Heart right ventricle (tissue), 16 donors: ENCODE data around the gene HECTD2. TPM values are rescaled to one million over a fixed set of nuclear protein-coding genes. Genes with fewer than 3 reads are reported as not detected.
"Not testable (repeated sequence)": the region's sequence is repeated elsewhere in the genome, so short reads cannot be mapped to it uniquely, and the experiment has no call there.

Experiments used
- ATAC-seq, 8 donors: fragments of 200-7000 bp; cut with Tn5 transposase; one replicate each; pipeline ENCODE4 v1.9.1; 2020; ENCODE audit warnings: mild to moderate bottlenecking in 8 of 8, moderate library complexity in 8 of 8, moderate number of reproducible peaks in 1 of 8
- DNase-seq, 2 donors: peaks; one replicate each; pipeline ENCODE4 v3.0.0-alpha.2; 2020
- H3K27ac ChIP-seq, 10 donors: fragments of 200-600 bp; sonication (generic) in 2 of 10; one replicate each; pipeline versions ENCODE4 v1.5.0 to v1.8.0; 2020 to 2022; ENCODE audit warnings: mild to moderate bottlenecking in 3 of 10
- H3K27me3 ChIP-seq, 7 donors: fragments of 200-600 bp; one replicate each; pipeline ENCODE4 v1.8.0; 2021 to 2022; ENCODE audit warnings: mild to moderate bottlenecking in 2 of 7
- H3K36me3 ChIP-seq, 9 donors: fragments of 200-600 bp; sonication (generic) in 1 of 9; one replicate each; pipeline versions ENCODE4 v1.5.0 to v1.8.0; 2020 to 2022; ENCODE audit warnings: mild to moderate bottlenecking in 2 of 9
- H3K4me1 ChIP-seq, 9 donors: fragments of 200-600 bp; sonication (generic) in 1 of 9; one replicate each; pipeline versions ENCODE4 v1.5.0 to v1.8.0; 2020 to 2022; ENCODE audit warnings: mild to moderate bottlenecking in 4 of 9
- H3K4me3 ChIP-seq, 10 donors: fragments of 200-600 bp; sonication (generic) in 2 of 10; one replicate each; pipeline versions ENCODE4 v1.5.0 to v1.8.0; 2020 to 2022; ENCODE audit warnings: mild to moderate bottlenecking in 7 of 10, moderate library complexity in 2 of 10
- H3K9me3 ChIP-seq, 11 donors: fragments of 200-600 bp in 10 of 11; sonication (generic) in 2 of 11; one replicate each; pipeline versions ENCODE4 v1.5.0 to v1.8.0; 2013 to 2022; ENCODE audit warnings: mild to moderate bottlenecking in 2 of 11, control low read depth in 1 of 11, moderate library complexity in 1 of 11
- whole genome bisulfite sequencing, 2 donors: extraction: QIAGEN DNeasy Blood & Tissue Kit; methylation state at CpG; one replicate each; pipeline ENCODE4 v1.1.7; 2013; ENCODE audit warnings: inconsistent platforms in 1 of 2; 5-methylcytosine and 5-hydroxymethylcytosine counted together
- intact Hi-C, 10 donors: fragments of 100-400 bp; cut with DNase I; formaldehyde crosslinking; loops; one replicate each; pipeline versions ENCODE4 v1.11.1 to v1.14.2; 2022
- long read RNA-seq, 3 donors: library from polyadenylated mRNA; unstranded; transcript quantifications; one replicate each; pipeline ENCODE4 v2.0.0, GENCODE V29; 2020 to 2021
- polyA plus RNA-seq, 2 donors: library from polyadenylated mRNA; stranded (reverse); fragments of 200-250 nt; gene quantifications; one replicate each; pipeline ENCODE4 v1.2.3, GENCODE V29; 2013
- total RNA-seq, 10 donors: library from RNA; stranded (reverse); fragmentation: NEBNext Ultra II Directional in 3 of 10; extraction: Animal tissue kit (Norgen Biotek cat#: 25700) in 3 of 10; gene quantifications; one replicate each; pipeline versions ENCODE4 v1.2.1 to v1.2.4, GENCODE V29; 2021 to 2023
- TF ChIP-seq, protein P1 (sequence below), 9 donors: fragments of 200-600 bp; sonication (generic) in 2 of 9; IDR thresholded peaks; one replicate each; pipeline versions ENCODE4 v1.5.0 to v1.8.0; 2021 to 2022; ENCODE audit warnings: antibody characterized with exemption in 9 of 9, mild to moderate bottlenecking in 5 of 9, moderate library complexity in 1 of 9
- donor health status: Arrhythmogenic right ventricular cardiomyopathy.
- donor health status: ischemic (EF 13 %, LVEDD 7.1; RV severe dilation, severe dysfunction).
- donor health status: healthy with polysubstance abuse.
- donor health status: DM: no; HTN: yes; CAD: no.
- donor health status: DM: no; HTN: no; CAD: no.
- donor health status: ischemic (EF 25% LVEDD 6.9; RV normal size, moderate dysfunction).
- donor health status: ischemic (EF 25% LVEDD 5.7; RV mildly dilated, moderate dysfunction).
- donor health status: healthy.
- donor health status: DM: yes; HTN: yes; CAD: no.
- donor health status: Ischemic cardiomyopathy.
- donor health status: ischemic (EF 35%, LVEDD 5.7; RV mildly dilated, moderate dysfunction).
- donor health status: nonischemic (EF 11% LVEDD 7.7; RV severe dilation, severe dysfunction).
- donor health status: DM: yes; HTN: yes; CAD: no.
- donor health status: PGD.
- donor health status: ischemic (EF 29% LVEDD 5.4; RV normal size, mild dysfunction).
- donor health status: nonischemic (EF 23%, LVEDD 6.1; RV moderate dilation, normal function).

HECTD2 gene, protein sequence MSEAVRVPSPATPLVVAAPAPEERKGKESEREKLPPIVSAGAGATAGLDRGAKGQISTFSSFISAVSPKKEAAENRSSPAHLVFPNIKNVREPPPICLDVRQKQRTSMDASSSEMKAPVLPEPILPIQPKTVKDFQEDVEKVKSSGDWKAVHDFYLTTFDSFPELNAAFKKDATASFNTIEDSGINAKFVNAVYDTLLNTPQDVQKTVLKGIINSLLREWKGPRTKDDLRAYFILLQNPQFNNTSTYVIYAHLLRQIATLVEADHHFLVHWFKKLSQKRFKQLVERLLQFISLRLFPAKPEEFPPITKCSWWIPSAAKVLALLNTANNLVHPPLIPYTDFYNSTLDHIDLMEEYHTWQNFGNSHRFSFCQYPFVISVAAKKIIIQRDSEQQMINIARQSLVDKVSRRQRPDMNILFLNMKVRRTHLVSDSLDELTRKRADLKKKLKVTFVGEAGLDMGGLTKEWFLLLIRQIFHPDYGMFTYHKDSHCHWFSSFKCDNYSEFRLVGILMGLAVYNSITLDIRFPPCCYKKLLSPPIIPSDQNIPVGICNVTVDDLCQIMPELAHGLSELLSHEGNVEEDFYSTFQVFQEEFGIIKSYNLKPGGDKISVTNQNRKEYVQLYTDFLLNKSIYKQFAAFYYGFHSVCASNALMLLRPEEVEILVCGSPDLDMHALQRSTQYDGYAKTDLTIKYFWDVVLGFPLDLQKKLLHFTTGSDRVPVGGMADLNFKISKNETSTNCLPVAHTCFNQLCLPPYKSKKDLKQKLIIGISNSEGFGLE
- total RNA-seq, result 1 to 10 TPM; 3.1 to 6.9 (median 5.4) TPM
- polyA plus RNA-seq, result 1 to 10 TPM; 2.2 to 5.2 TPM
- long read RNA-seq, donor 1, full-length matches to known transcripts, result 5 of 6 reads
- long read RNA-seq, donor 1, partial matches to known transcripts, result 1 of 6 reads
- long read RNA-seq, donor 1, other reads (novel, unspliced or antisense), result 0 of 6 reads
- long read RNA-seq, donor 2, full-length matches to known transcripts, result 1 of 3 reads
- long read RNA-seq, donor 2, partial matches to known transcripts, result 2 of 3 reads
- long read RNA-seq, donor 2, other reads (novel, unspliced or antisense), result 0 of 3 reads
- long read RNA-seq, donor 3, partial matches to known transcripts, result 4 of 5 reads
- long read RNA-seq, donor 3, other reads (novel, unspliced or antisense), result 1 of 5 reads

DNA sequence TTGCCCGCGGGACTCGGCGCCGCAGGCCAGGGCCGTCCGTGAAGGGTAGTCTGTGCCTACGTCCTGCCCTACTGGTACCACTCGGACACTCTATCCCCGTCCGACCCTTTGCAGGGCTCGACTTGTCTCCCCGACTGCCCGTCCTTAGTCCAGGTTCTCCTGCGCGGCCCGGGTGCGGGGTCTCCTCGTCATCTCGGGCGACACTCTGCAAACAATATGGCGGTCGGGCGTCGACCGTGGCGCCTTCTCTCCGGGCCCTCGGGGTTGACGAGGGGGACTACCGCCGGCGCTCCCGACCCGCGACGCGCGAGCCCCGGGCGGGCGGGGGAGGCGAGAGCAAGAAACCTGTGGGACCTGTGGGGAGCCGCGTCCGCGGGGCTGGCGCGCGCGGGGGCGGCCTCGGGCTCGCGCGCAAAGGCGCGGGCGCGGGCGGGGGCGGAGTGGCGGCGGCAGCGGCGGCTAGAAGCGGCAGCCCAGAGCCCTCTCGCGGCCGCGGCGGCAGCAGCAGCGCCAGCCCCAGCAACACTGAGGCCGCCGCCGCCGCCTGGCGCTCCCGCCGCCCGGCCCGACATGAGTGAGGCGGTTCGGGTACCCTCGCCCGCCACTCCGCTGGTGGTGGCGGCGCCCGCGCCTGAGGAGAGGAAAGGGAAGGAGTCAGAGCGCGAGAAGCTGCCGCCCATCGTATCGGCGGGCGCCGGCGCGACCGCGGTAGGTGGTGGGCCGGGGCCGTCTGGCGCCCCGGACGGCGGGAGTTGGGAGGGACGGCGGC lies at the start of gene HECTD2:
Gene HECTD2 (plus strand): TSS at position 476 of the 769 bp plus-strand sequence. CDS start 95 bp downstream, at position 571.
- peak within 1 kb of the TSS; percentile 66 to 92 (median 88) for H3K4me3 ChIP-seq
- intact Hi-C loops, result loop anchor here in 2 of 10 donors (2.0 to 10.0 kb wide), 2 partner anchors 21 to 145 kb away; no protein-coding TSS in a partner anchor
- TF ChIP-seq, protein P1, sequence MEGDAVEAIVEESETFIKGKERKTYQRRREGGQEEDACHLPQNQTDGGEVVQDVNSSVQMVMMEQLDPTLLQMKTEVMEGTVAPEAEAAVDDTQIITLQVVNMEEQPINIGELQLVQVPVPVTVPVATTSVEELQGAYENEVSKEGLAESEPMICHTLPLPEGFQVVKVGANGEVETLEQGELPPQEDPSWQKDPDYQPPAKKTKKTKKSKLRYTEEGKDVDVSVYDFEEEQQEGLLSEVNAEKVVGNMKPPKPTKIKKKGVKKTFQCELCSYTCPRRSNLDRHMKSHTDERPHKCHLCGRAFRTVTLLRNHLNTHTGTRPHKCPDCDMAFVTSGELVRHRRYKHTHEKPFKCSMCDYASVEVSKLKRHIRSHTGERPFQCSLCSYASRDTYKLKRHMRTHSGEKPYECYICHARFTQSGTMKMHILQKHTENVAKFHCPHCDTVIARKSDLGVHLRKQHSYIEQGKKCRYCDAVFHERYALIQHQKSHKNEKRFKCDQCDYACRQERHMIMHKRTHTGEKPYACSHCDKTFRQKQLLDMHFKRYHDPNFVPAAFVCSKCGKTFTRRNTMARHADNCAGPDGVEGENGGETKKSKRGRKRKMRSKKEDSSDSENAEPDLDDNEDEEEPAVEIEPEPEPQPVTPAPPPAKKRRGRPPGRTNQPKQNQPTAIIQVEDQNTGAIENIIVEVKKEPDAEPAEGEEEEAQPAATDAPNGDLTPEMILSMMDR (IDR thresholded peaks at IDR 0.05), result peak; percentile 24 to 72 (median 48)
- 0 to 1% methylated on average over 86 to 106 of the region's 111 CpGs for WGBS, 2 donors
- peak within 1 kb of the TSS; percentile 99 to 100 (median 100) for H3K27ac ChIP-seq
- no peaks in the 10 kb centered on the region for H3K36me3 ChIP-seq
- H3K27me3 ChIP-seq, result no peaks in the 10 kb centered on the region
- no peaks in the 10 kb centered on the region for H3K9me3 ChIP-seq
- ATAC-seq (peak; percentile 67 to 91 (median 84)), DNase-seq (peak; percentile 81 to 85)
- peaks cover 0 to 27% (median 13%) of the 10 kb centered on the region in 9 donors for H3K4me1 ChIP-seq

DNA sequence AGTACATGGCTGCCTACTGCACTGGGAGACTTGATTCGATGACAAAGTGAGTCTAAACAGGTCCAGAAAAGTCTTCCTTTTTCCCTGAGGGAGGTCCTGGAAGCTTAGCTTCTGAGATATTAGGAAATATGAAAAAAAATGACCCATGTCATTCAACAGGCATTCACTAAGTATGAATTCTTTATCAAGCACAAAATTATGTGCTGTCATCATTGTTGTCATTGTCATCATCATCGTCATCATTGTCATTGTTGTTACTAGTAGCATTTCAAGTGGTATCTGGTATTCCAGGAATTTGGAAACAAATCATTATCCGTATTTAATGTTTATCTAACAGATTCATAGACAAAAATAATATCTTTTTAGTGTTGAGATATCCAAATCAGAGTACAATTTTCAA lies 49.7 kb upstream of the HECTD2 start:
- peaks cover 0 to 23% (median 0%) of the 10 kb centered on the region in 11 donors for H3K9me3 ChIP-seq
- no peak overlapping the region for H3K4me3 ChIP-seq
- H3K36me3 ChIP-seq, result no peaks in the 10 kb centered on the region
- H3K27ac ChIP-seq, result no peak overlapping the region
- H3K27me3 ChIP-seq, result peaks cover 0 to 30% (median 0%) of the 10 kb centered on the region in 7 donors
- DNase-seq, result no peak
- ATAC-seq, result no peak
- TF ChIP-seq, protein P1 (IDR thresholded peaks at IDR 0.05), result no peak
- WGBS, 2 donors, result 62 to 79% methylated on average over 3 of the region's 3 CpGs
- intact Hi-C loops, result no loop called here
- H3K4me1 ChIP-seq, result no peaks in the 10 kb centered on the region

DNA sequence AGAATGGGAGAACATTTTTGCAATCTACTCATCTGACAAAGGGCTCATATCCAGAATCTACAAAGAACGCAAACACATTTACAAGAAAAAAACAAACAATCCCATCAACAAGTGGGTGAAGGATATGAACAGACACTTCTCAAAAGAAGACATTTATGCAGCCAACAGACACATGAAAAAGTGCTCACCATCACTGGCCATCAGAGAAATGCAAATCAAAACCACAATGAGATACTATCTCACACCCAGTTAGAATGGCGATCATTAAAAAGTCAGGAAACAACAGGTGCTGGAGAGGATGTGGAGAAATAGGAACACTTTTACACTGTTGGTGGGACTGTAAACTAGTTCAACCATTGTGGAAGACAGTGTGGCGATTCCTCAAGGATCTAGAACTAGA lies 44.6 kb upstream of the HECTD2 start:
- peaks cover 0 to 28% (median 0%) of the 10 kb centered on the region in 11 donors for H3K9me3 ChIP-seq
- not testable (repeated sequence) for DNase-seq, ATAC-seq, H3K27ac ChIP-seq, H3K36me3 ChIP-seq, H3K4me3 ChIP-seq
- intact Hi-C loops, result loop anchor here in 3 of 10 donors (5.0 kb wide), 1 partner anchor 68 kb away; no protein-coding TSS in a partner anchor
- 97 to 98% methylated on average over 2 of the region's 3 CpGs for WGBS, 2 donors
- peaks cover 0 to 22% (median 0%) of the 10 kb centered on the region in 9 donors for H3K4me1 ChIP-seq
- H3K27me3 ChIP-seq, result peaks cover 0 to 19% (median 0%) of the 10 kb centered on the region in 7 donors

DNA sequence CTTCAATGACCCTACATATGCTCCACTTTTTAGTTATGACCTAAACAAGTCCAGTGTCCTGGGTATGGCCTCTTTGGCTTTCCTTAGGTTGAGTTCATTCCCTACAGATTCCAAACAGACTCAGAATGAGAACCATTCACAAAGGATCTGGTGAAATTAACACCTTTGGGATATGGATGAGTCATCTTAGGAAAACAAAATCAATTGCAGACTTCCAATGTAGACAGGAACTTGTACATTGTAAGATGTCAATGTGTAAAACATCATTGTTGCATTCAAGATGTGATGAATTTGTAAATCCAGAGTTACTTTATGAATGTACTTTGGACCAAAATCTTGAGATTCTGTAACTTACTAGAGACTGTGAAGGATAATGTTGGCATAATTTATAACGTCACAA lies 43.4 kb upstream of the HECTD2 start:
- TF ChIP-seq, protein P1 (IDR thresholded peaks at IDR 0.05), result no peak
- H3K4me3 ChIP-seq, result no peak overlapping the region
- peaks cover 0 to 28% (median 0%) of the 10 kb centered on the region in 11 donors for H3K9me3 ChIP-seq
- ATAC-seq (no peak), DNase-seq (no peak)
- H3K27me3 ChIP-seq, result peaks cover 0 to 14% (median 0%) of the 10 kb centered on the region in 7 donors
- no peaks in the 10 kb centered on the region for H3K36me3 ChIP-seq
- WGBS, 2 donors, result 34 to 62% methylated on average over 1 of the region's 1 CpG
- peaks cover 0 to 22% (median 0%) of the 10 kb centered on the region in 9 donors for H3K4me1 ChIP-seq
- H3K27ac ChIP-seq, result no peak overlapping the region
- intact Hi-C loops, result loop anchor here in 4 of 10 donors (2.0 to 5.0 kb wide), 2 partner anchors 18 to 69 kb away; no protein-coding TSS in a partner anchor
